Type B pancreatic cell (in vitro differentiated cells): ENCODE results near the gene STK32B. TPM values are rescaled to one million over a fixed set of nuclear protein-coding genes. Genes with fewer than 3 reads are reported as not detected.
"Not testable (repeated sequence)": the region's sequence is repeated elsewhere in the genome, so short reads cannot be mapped to it uniquely, and the experiment has no call there.

ENCODE experiments used
- DNase-seq: peaks from one replicate; pipeline ENCODE4 v3.0.0; 2021; ENCODE audit warnings: mixed read lengths; ENCODE audit not compliant: unreplicated experiment; ENCODE audit errors: extremely low spot score
- H3K27ac Mint-ChIP-seq: 2 replicates; pipeline ENCODE4 v1.8.0; 2021; ENCODE audit warnings: mild to moderate bottlenecking, mixed read lengths
- H3K27me3 Mint-ChIP-seq: 2 replicates; pipeline ENCODE4 v1.8.0; 2021; ENCODE audit warnings: mixed read lengths
- H3K36me3 Mint-ChIP-seq: 2 replicates; pipeline ENCODE4 v1.8.0; 2021; ENCODE audit warnings: mixed read lengths
- H3K4me1 Mint-ChIP-seq: one replicate; pipeline ENCODE4 v1.8.0; 2021; ENCODE audit warnings: mixed read lengths; ENCODE audit not compliant: unreplicated experiment
- H3K4me3 Mint-ChIP-seq: 2 replicates; pipeline ENCODE4 v1.8.0; 2021; ENCODE audit warnings: mild to moderate bottlenecking, mixed read lengths
- H3K9me3 Mint-ChIP-seq: 2 replicates; pipeline ENCODE4 v1.8.0; 2021; ENCODE audit warnings: mixed read lengths
- total RNA-seq: library from RNA; stranded (reverse); gene quantifications from 2 replicates; pipeline ENCODE4 v1.2.1, GENCODE V29; 2021; ENCODE audit warnings: low replicate concordance
- TF ChIP-seq, protein P1 (sequence below): fragments of 200-600 bp; sonication (generic); conservative IDR thresholded peaks from 2 replicates; pipeline ENCODE4 v1.5.0; 2021; ENCODE audit warnings: antibody characterized with exemption, mild to moderate bottlenecking

The STK32B gene
- total RNA-seq, 1 donor from 2014 or later: 3.0 TPM

DNA sequence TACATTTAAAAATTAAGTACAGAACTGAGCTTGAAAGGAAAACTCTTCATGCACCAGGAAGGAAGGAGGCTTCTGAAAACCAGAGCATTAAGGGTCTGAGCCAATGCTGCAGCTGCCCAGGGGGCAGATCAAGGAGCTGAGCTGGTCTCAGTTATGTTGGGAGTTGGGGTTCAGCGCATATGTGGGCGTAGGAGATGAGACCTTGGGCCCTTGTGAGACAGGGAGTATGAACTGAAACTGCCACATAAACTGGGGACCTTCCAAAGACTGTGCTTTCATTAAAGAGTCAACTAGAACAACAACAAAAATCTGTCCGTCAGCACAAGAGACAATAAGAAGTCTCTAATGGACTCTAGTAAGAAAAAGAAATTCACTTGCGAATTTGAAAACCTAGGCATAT lies 226.9 kb downstream of the STK32B start:
- H3K27me3 Mint-ChIP-seq: peaks cover 4% of the 10 kb centered on the region
- TF ChIP-seq, protein P1, sequence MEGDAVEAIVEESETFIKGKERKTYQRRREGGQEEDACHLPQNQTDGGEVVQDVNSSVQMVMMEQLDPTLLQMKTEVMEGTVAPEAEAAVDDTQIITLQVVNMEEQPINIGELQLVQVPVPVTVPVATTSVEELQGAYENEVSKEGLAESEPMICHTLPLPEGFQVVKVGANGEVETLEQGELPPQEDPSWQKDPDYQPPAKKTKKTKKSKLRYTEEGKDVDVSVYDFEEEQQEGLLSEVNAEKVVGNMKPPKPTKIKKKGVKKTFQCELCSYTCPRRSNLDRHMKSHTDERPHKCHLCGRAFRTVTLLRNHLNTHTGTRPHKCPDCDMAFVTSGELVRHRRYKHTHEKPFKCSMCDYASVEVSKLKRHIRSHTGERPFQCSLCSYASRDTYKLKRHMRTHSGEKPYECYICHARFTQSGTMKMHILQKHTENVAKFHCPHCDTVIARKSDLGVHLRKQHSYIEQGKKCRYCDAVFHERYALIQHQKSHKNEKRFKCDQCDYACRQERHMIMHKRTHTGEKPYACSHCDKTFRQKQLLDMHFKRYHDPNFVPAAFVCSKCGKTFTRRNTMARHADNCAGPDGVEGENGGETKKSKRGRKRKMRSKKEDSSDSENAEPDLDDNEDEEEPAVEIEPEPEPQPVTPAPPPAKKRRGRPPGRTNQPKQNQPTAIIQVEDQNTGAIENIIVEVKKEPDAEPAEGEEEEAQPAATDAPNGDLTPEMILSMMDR: no peak
- no peak overlapping the region for H3K27ac Mint-ChIP-seq
- H3K9me3 Mint-ChIP-seq: no peaks in the 10 kb centered on the region
- no peak overlapping the region for H3K4me3 Mint-ChIP-seq
- H3K36me3 Mint-ChIP-seq: no peaks in the 10 kb centered on the region
- no peaks in the 10 kb centered on the region for H3K4me1 Mint-ChIP-seq
- DNase-seq: no peak

DNA sequence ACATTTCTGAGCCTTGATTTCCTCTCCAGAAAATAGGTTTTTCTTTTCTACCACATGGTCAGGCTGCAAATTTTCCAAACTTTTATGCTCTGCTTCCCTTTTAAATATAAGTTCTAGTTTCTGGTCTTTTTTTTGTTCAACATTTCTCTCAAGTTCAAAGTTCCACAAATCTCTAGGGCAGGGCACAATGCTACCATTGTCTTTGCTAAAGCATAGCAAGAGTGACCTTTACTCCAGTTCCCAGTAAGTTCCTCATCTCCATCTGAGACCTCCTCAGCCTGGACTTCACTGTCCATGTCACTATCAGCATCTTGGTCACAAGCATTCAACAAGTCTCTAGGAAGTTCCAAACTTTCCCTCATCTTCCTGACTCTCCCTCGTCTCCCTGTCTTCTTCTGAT lies 228.8 kb downstream of the STK32B start:
- not testable (repeated sequence) for H3K4me3 Mint-ChIP-seq, H3K36me3 Mint-ChIP-seq, H3K9me3 Mint-ChIP-seq, H3K27ac Mint-ChIP-seq, H3K4me1 Mint-ChIP-seq, DNase-seq
- H3K27me3 Mint-ChIP-seq: peaks cover 13% of the 10 kb centered on the region

GRCh38 chr4:5280828-5281227 lies 229.5 kb downstream of the STK32B start:
- DNase-seq: no peak
- Mint-ChIP-seq H3K4me3 (no peak overlapping the region), H3K36me3 (no peaks in the 10 kb centered on the region), H3K27ac (no peak overlapping the region), H3K9me3 (no peaks in the 10 kb centered on the region), H3K27me3 (peaks cover 19% of the 10 kb centered on the region), H3K4me1 (no peaks in the 10 kb centered on the region)
- TF ChIP-seq, protein P1: no peak

- Mint-ChIP-seq H3K4me1 (no peaks in the 10 kb centered on the region), H3K27me3 (peaks cover 29% of the 10 kb centered on the region), H3K36me3 (no peaks in the 10 kb centered on the region), H3K9me3 (no peaks in the 10 kb centered on the region), H3K27ac (no peak overlapping the region), H3K4me3 (no peak overlapping the region)
- DNase-seq: no peak
- TF ChIP-seq, protein P1: no peak
Measured at GRCh38 chr4:5283837-5284236, 232.6 kb downstream of the STK32B start.

GRCh38 chr4:5284517-5284916 lies 233.2 kb downstream of the STK32B start:
- no peak for DNase-seq
- Mint-ChIP-seq H3K9me3 (no peaks in the 10 kb centered on the region), H3K36me3 (no peaks in the 10 kb centered on the region), H3K4me3 (no peak overlapping the region), H3K27me3 (peaks cover 29% of the 10 kb centered on the region), H3K27ac (no peak overlapping the region), H3K4me1 (no peaks in the 10 kb centered on the region)
- TF ChIP-seq, protein P1: no peak

- TF ChIP-seq, protein P1: no peak
- H3K4me3 Mint-ChIP-seq: no peak overlapping the region
- no peak overlapping the region for H3K27ac Mint-ChIP-seq
- no peaks in the 10 kb centered on the region for H3K36me3 Mint-ChIP-seq
- H3K4me1 Mint-ChIP-seq: no peaks in the 10 kb centered on the region
- H3K9me3 Mint-ChIP-seq: no peaks in the 10 kb centered on the region
- DNase-seq: no peak
- peaks cover 19% of the 10 kb centered on the region for H3K27me3 Mint-ChIP-seq
Measured at GRCh38 chr4:5292101-5292500, 240.8 kb downstream of the STK32B start.

- H3K4me1 Mint-ChIP-seq, H3K27ac Mint-ChIP-seq, H3K36me3 Mint-ChIP-seq, H3K4me3 Mint-ChIP-seq, H3K9me3 Mint-ChIP-seq, DNase-seq: not testable (repeated sequence)
- peaks cover 27% of the 10 kb centered on the region for H3K27me3 Mint-ChIP-seq
Measured at GRCh38 chr4:5298000-5298787, 246.9 kb downstream of the STK32B start.
